H9 (cell line): ENCODE measurements around the gene ING5. TPM values are rescaled to one million over a fixed set of nuclear protein-coding genes. Genes with fewer than 3 reads are reported as not detected.

ENCODE experiments used
- DNase-seq: peaks from one replicate; pipeline ENCODE4 v3.0.0-alpha.2; 2017
- H2AFZ ChIP-seq: one replicate; pipeline ENCODE4 v1.6.1; 2013; ENCODE audit warnings: mild to moderate bottlenecking, low read length, control low read depth, moderate library complexity
- H2AK5ac ChIP-seq: 2 replicates; pipeline ENCODE4 v1.6.1; 2013; ENCODE audit warnings: low read length, control low read depth, mixed read lengths; ENCODE audit not compliant: insufficient read length
- H2BK120ac ChIP-seq: one replicate; pipeline ENCODE4 v1.6.1; 2013; ENCODE audit warnings: low read depth, mild to moderate bottlenecking, low read length, control low read depth, inconsistent platforms; ENCODE audit not compliant: poor library complexity, severe bottlenecking
- H2BK12ac ChIP-seq: 2 replicates; pipeline ENCODE4 v1.6.1; 2013; ENCODE audit warnings: low read length, control low read depth, mixed read lengths, low read depth; ENCODE audit not compliant: insufficient read length
- H2BK15ac ChIP-seq: 2 replicates; pipeline ENCODE4 v1.6.1; 2013; ENCODE audit warnings: low read depth, low read length, control low read depth
- H2BK20ac ChIP-seq: one replicate; pipeline ENCODE4 v1.6.1; 2013; ENCODE audit warnings: low read depth, mild to moderate bottlenecking, low read length, control low read depth, inconsistent platforms; ENCODE audit not compliant: poor library complexity, severe bottlenecking
- H2BK5ac ChIP-seq: 2 replicates; pipeline ENCODE4 v1.6.1; 2013; ENCODE audit warnings: low read length, control low read depth, mixed read lengths; ENCODE audit not compliant: insufficient read length
- H3K14ac ChIP-seq: 2 replicates; pipeline ENCODE4 v1.6.1; 2013; ENCODE audit warnings: low read length, control low read depth; ENCODE audit not compliant: insufficient read depth
- H3K18ac ChIP-seq: 2 replicates; pipeline ENCODE4 v1.6.1; 2013; ENCODE audit warnings: low read depth, mild to moderate bottlenecking, mixed read lengths, low read length, control low read depth; ENCODE audit not compliant: insufficient read length
- H3K23ac ChIP-seq: 2 replicates; pipeline ENCODE4 v1.6.1; 2013; ENCODE audit warnings: low read length, control low read depth, mixed read lengths, low read depth; ENCODE audit not compliant: insufficient read length
- H3K23me2 ChIP-seq: 2 replicates; pipeline ENCODE4 v1.6.1; 2013; ENCODE audit warnings: low read depth, mild to moderate bottlenecking, mixed read lengths, low read length, control low read depth; ENCODE audit not compliant: insufficient read length, poor library complexity, severe bottlenecking
- H3K27ac ChIP-seq: 2 replicates; pipeline ENCODE4 v1.5.1; 2013; ENCODE audit warnings: low read length, control low read depth, mixed read lengths, low read depth; ENCODE audit not compliant: insufficient read length
- H3K27me3 ChIP-seq: 2 replicates; pipeline ENCODE4 v1.6.1; 2013; ENCODE audit warnings: low read length, control low read depth, inconsistent platforms; ENCODE audit not compliant: insufficient read depth
- H3K4ac ChIP-seq: 2 replicates; pipeline ENCODE4 v1.6.1; 2013; ENCODE audit warnings: low read depth, mild to moderate bottlenecking, control low read depth, inconsistent platforms, low read length, moderate library complexity
- H3K4me1 ChIP-seq: 2 replicates; pipeline ENCODE4 v1.6.1; 2013; ENCODE audit warnings: low read length, control low read depth, inconsistent platforms; ENCODE audit not compliant: insufficient read depth
- H3K4me2 ChIP-seq: 2 replicates; pipeline ENCODE4 v1.6.1; 2013; ENCODE audit warnings: low read length, control low read depth, mixed read lengths; ENCODE audit not compliant: insufficient read length, insufficient read depth
- H3K56ac ChIP-seq: 2 replicates; pipeline ENCODE4 v1.6.1; 2013; ENCODE audit warnings: low read depth, mild to moderate bottlenecking, mixed read lengths, low read length, control low read depth; ENCODE audit not compliant: insufficient read length
- H3K79me1 ChIP-seq: 2 replicates; pipeline ENCODE4 v1.6.1; 2013; ENCODE audit warnings: low read depth, mild to moderate bottlenecking, moderate library complexity, low read length, control low read depth, inconsistent platforms; ENCODE audit not compliant: insufficient read depth, poor library complexity, severe bottlenecking
- H3K79me2 ChIP-seq: 2 replicates; pipeline ENCODE4 v1.6.1; 2013; ENCODE audit warnings: low read length, control low read depth, inconsistent platforms; ENCODE audit not compliant: insufficient read depth
- H3K9ac ChIP-seq: 2 replicates; pipeline ENCODE4 v1.6.1; 2013; ENCODE audit warnings: low read length, control low read depth, mixed read lengths; ENCODE audit not compliant: insufficient read length; ENCODE audit errors: extremely low read depth
- H3K9me3 ChIP-seq: one replicate; pipeline ENCODE4 v1.6.1; 2013; ENCODE audit warnings: low read depth, low read length, inconsistent platforms; ENCODE audit not compliant: control insufficient read depth
- H3T11ph ChIP-seq: one replicate; pipeline ENCODE4 v1.6.1; 2013; ENCODE audit warnings: mild to moderate bottlenecking, low read length, control low read depth, inconsistent platforms
- H4K20me1 ChIP-seq: one replicate; pipeline ENCODE4 v1.6.1; 2013; ENCODE audit not compliant: control insufficient read depth, insufficient read length, insufficient read depth
- H4K5ac ChIP-seq: 2 replicates; pipeline ENCODE4 v1.6.1; 2013; ENCODE audit warnings: low read depth, mild to moderate bottlenecking, mixed read lengths, low read length, control low read depth; ENCODE audit not compliant: insufficient read length
- H4K8ac ChIP-seq: replicated peaks from 2 replicates; pipeline ENCODE4 v1.6.1; 2013; ENCODE audit warnings: low read length, control low read depth, mixed read lengths, low read depth; ENCODE audit not compliant: insufficient read length
- H4K91ac ChIP-seq: 2 replicates; pipeline ENCODE4 v1.6.1; 2013; ENCODE audit warnings: low read depth, mild to moderate bottlenecking, moderate library complexity, mixed read lengths, low read length, control low read depth; ENCODE audit not compliant: insufficient read length
- H3K27ac Mint-ChIP-seq, 3 experiments: 2 replicates in 2 of 3; 3 replicates in 1 of 3; pipeline ENCODE4 v1.8.0; 2020 to 2021; ENCODE audit warnings: mixed read lengths in 3 of 3, mild to moderate bottlenecking in 1 of 3, moderate library complexity in 1 of 3
- H3K27me3 Mint-ChIP-seq: 2 replicates; pipeline ENCODE4 v1.8.0; 2021; ENCODE audit warnings: low read depth, mild to moderate bottlenecking, moderate library complexity, mixed read lengths
- H3K36me3 Mint-ChIP-seq, 3 experiments: 2 replicates in 2 of 3; 3 replicates in 1 of 3; pipeline ENCODE4 v1.8.0; 2020 to 2021; ENCODE audit warnings: low read depth in 3 of 3, mixed read lengths in 3 of 3; ENCODE audit not compliant: insufficient read depth in 1 of 3
- H3K4me1 Mint-ChIP-seq, 2 experiments: 2 replicates each; pipeline ENCODE4 v1.8.0; 2020; ENCODE audit warnings: mixed read lengths in 2 of 2
- H3K4me3 Mint-ChIP-seq, 2 experiments: 2 replicates in 1 of 2; 3 replicates in 1 of 2; pipeline ENCODE4 v1.8.0; 2020 to 2021; ENCODE audit warnings: mild to moderate bottlenecking in 2 of 2, mixed read lengths in 2 of 2, moderate library complexity in 1 of 2
- H3K9me3 Mint-ChIP-seq, 2 experiments: 2 replicates in 1 of 2; 3 replicates in 1 of 2; pipeline ENCODE4 v1.8.0; 2020; ENCODE audit warnings: mild to moderate bottlenecking in 2 of 2, mixed read lengths in 2 of 2, moderate library complexity in 1 of 2
- WGBS: extraction: QIAGEN DNeasy Blood & Tissue Kit; methylation state at CpG from one replicate; pipeline ENCODE4 v1.1.7; 2013; ENCODE audit warnings: missing lambda C conversion rate, low lambda C conversion rate, mixed read lengths; ENCODE audit not compliant: insufficient read length; ENCODE audit errors: extremely low coverage; 5-methylcytosine and 5-hydroxymethylcytosine counted together
- total RNA-seq: library from RNA; stranded (reverse); gene quantifications from 2 replicates; pipeline ENCODE4 v1.2.1, GENCODE V29; 2021
- TF ChIP-seq, protein P1 (sequence below): fragments of 200-600 bp; sonication (generic); conservative IDR thresholded peaks from 3 replicates; pipeline ENCODE4 v1.8.0; 2021; ENCODE audit warnings: antibody characterized with exemption, mild to moderate bottlenecking

ING5 gene
- total RNA-seq, 1 experiment from 2014 or later: 66.0 TPM

DNA sequence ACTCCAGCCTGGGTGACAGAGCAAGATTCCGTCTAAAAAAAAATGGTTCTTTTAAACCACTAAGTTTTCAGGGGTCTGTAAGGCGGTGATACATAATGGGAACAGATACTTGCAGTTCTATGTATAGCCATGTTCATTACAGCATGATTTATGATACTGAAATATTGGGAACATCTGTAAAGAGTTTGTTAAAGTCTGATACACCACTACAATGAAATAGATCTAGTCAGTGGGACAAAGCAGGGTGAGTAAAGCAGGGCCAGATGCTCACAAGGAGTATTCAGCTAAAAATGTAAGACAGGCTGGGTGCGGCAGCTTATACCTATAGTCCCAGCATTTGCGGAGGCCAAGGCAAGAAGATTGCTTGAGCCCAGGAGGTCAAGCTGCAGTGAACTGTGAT is 6.2 kb upstream of the ING5 start:
- Mint-ChIP-seq H3K27ac (no peak overlapping the region; a peak in 1 of 7 replicates), H3K4me3 (no peak overlapping the region)
- no CpG with 5 or more reads among the region's 4 CpGs for WGBS

More for the DNA sequence above, 6.2 kb upstream of the ING5 start:
- Histone ChIP-seq H2AK5ac (no peak overlapping the region), H3T11ph (no peak overlapping the region), H4K20me1 (peaks cover 2% of the 10 kb centered on the region), H4K8ac (no peak overlapping the region), H2BK20ac (no peak overlapping the region), H2BK120ac (no peak overlapping the region), H3K18ac (no peak overlapping the region), H3K23me2 (no peaks in the 10 kb centered on the region), H3K27ac (no peak overlapping the region), H3K79me1 (no peaks in the 10 kb centered on the region), H2BK15ac (no peak overlapping the region), H3K4me2 (no peak overlapping the region), H2AFZ (no peak overlapping the region), H3K27me3 (no peaks in the 10 kb centered on the region), H3K23ac (no peak overlapping the region), H3K4me1 (no peaks in the 10 kb centered on the region), H3K79me2 (no peaks in the 10 kb centered on the region), H4K91ac (no peak overlapping the region), H3K9ac (no peak overlapping the region), H2BK5ac (no peak overlapping the region), H2BK12ac (no peak overlapping the region), H3K4ac (no peak overlapping the region), H3K14ac (no peak overlapping the region), H4K5ac (no peak overlapping the region), H3K9me3 (no peaks in the 10 kb centered on the region), H3K56ac (no peak overlapping the region)
- Mint-ChIP-seq H3K4me1 (peaks cover 7% of the 10 kb centered on the region in 2 experiments), H3K27me3 (no peaks in the 10 kb centered on the region), H3K36me3 (peaks cover 3 to 21% (median 5%) of the 10 kb centered on the region in 3 experiments; a peak in 4 of 7 replicates), H3K9me3 (no peaks in the 10 kb centered on the region)
- DNase-seq: no peak
- TF ChIP-seq, protein P1, sequence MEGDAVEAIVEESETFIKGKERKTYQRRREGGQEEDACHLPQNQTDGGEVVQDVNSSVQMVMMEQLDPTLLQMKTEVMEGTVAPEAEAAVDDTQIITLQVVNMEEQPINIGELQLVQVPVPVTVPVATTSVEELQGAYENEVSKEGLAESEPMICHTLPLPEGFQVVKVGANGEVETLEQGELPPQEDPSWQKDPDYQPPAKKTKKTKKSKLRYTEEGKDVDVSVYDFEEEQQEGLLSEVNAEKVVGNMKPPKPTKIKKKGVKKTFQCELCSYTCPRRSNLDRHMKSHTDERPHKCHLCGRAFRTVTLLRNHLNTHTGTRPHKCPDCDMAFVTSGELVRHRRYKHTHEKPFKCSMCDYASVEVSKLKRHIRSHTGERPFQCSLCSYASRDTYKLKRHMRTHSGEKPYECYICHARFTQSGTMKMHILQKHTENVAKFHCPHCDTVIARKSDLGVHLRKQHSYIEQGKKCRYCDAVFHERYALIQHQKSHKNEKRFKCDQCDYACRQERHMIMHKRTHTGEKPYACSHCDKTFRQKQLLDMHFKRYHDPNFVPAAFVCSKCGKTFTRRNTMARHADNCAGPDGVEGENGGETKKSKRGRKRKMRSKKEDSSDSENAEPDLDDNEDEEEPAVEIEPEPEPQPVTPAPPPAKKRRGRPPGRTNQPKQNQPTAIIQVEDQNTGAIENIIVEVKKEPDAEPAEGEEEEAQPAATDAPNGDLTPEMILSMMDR: no peak
